ENCODE results near the gene SRD5A3.

Gene SRD5A3

GRCh38 chr4:55410431-55410830 is 64.4 kb downstream of the SRD5A3 start:
- no peak for DNase-seq

- no peak for DNase-seq
Observed at GRCh38 chr4:55411621-55412020, 65.6 kb downstream of the SRD5A3 start.

GRCh38 chr4:55416176-55416575 is 70.1 kb downstream of the SRD5A3 start:
- no peak for DNase-seq
